HG02870 (cell line): ENCODE results near the gene CDH23.

Experiments used
- ATAC-seq: cut with Tn5 transposase; IDR thresholded peaks from one replicate; pipeline ENCODE4 v1.9.1; 2021; ENCODE audit warnings: mild to moderate bottlenecking, moderate library complexity; ENCODE audit not compliant: unreplicated experiment

CDH23 gene

GRCh38 chr10:71577345-71577744 lies 180.6 kb downstream of the CDH23 start:
- no peak for ATAC-seq

GRCh38 chr10:71578069-71578468 lies 181.3 kb downstream of the CDH23 start:
- ATAC-seq = no peak

GRCh38 chr10:71579668-71580067 lies 182.9 kb downstream of the CDH23 start:
- ATAC-seq = no peak

GRCh38 chr10:71580415-71580814 lies 183.7 kb downstream of the CDH23 start:
- no peak for ATAC-seq

- ATAC-seq = no peak
Observed at GRCh38 chr10:71580926-71581325, 184.2 kb downstream of the CDH23 start.

GRCh38 chr10:71581376-71581775 lies 184.7 kb downstream of the CDH23 start:
- no peak for ATAC-seq

GRCh38 chr10:71582019-71582418 lies 185.3 kb downstream of the CDH23 start:
- ATAC-seq = no peak

GRCh38 chr10:71582506-71583475 lies 186.1 kb downstream of the CDH23 start:
- no peak for ATAC-seq

GRCh38 chr10:71584461-71584860 lies 187.7 kb downstream of the CDH23 start:
- no peak for ATAC-seq

GRCh38 chr10:71584902-71585563 lies 188.3 kb downstream of the CDH23 start:
- no peak for ATAC-seq

GRCh38 chr10:71585564-71586290 lies 189.0 kb downstream of the CDH23 start:
- ATAC-seq = no peak

- ATAC-seq = no peak
Observed at GRCh38 chr10:71587941-71588573, 191.3 kb downstream of the CDH23 start.

- no peak for ATAC-seq
Observed at GRCh38 chr10:71588685-71589084, 192.0 kb downstream of the CDH23 start.

GRCh38 chr10:71589617-71590551 lies 193.2 kb downstream of the CDH23 start:
- ATAC-seq = no peak

GRCh38 chr10:71590781-71591350 lies 194.1 kb downstream of the CDH23 start:
- no peak for ATAC-seq

GRCh38 chr10:71594934-71595571 lies 198.3 kb downstream of the CDH23 start:
- ATAC-seq = no peak

- no peak for ATAC-seq
Observed at GRCh38 chr10:71595649-71596048, 198.9 kb downstream of the CDH23 start.

- no peak for ATAC-seq
Observed at GRCh38 chr10:71596127-71596526, 199.4 kb downstream of the CDH23 start.

GRCh38 chr10:71596759-71597158 lies 200.0 kb downstream of the CDH23 start:
- ATAC-seq = no peak
